Mesodermal cell (in vitro differentiated cells): ENCODE measurements around the gene RNF126.

Experiments
- H3K27ac ChIP-seq: 2 replicates; pipeline ENCODE4 v1.7.0; 2013; ENCODE audit warnings: mild to moderate bottlenecking, low read depth, low read length, moderate library complexity; ENCODE audit not compliant: severe bottlenecking
- H3K36me3 ChIP-seq: 2 replicates; pipeline ENCODE4 v1.7.1; 2013; ENCODE audit warnings: mild to moderate bottlenecking, low read length, moderate library complexity; ENCODE audit not compliant: control insufficient read depth, insufficient read depth
- H3K4me1 ChIP-seq: one replicate; pipeline ENCODE4 v1.7.1; 2013; ENCODE audit warnings: mild to moderate bottlenecking, low read length; ENCODE audit not compliant: insufficient read depth, control insufficient read depth, poor library complexity, severe bottlenecking
- H3K4me3 ChIP-seq: 2 replicates; pipeline ENCODE4 v1.7.0; 2013; ENCODE audit warnings: low read length, control low read depth, mild to moderate bottlenecking; ENCODE audit not compliant: insufficient read depth, poor library complexity, severe bottlenecking; ENCODE audit errors: extremely low read depth
- H3K9me3 ChIP-seq: 2 replicates; pipeline ENCODE4 v1.7.1; 2013; ENCODE audit warnings: mild to moderate bottlenecking, low read length, moderate library complexity; ENCODE audit not compliant: control insufficient read depth
- WGBS, 2 experiments: methylation state at CpG; one replicate each; pipeline ENCODE4 v1.1.5; 2013; ENCODE audit warnings: missing lambda C conversion rate in 2 of 2; ENCODE audit not compliant: insufficient coverage in 2 of 2; 5-methylcytosine and 5-hydroxymethylcytosine counted together

RNF126 gene

DNA sequence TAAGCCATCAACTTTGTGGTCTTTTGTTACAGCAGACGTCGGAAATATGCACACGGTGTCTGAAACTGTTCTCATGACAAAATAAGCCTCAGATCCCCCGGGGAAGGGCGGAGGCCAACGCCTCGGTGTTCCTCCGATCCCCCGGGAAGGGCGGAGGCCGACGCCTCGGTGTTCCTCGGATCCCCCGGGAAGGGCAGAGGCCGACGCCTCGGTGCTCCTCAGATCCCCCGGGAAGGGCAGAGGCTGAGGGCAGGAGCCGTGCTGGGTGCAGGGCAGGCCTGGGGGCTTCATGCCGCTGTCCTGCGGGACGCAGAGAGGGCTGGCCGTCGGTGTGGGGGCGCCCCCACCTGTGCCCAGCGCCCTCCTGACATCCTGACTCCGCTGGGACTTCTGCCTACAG lies 18.7 kb downstream of the RNF126 start:
- Histone ChIP-seq H3K9me3 (no peaks in the 10 kb centered on the region), H3K36me3 (peaks cover 43% of the 10 kb centered on the region), H3K4me1 (no peaks in the 10 kb centered on the region), H3K4me3 (no peak overlapping the region), H3K27ac (no peak overlapping the region)
- 89 to 90% methylated on average over 21 to 27 of the region's 28 CpGs for WGBS, 2 experiments

DNA sequence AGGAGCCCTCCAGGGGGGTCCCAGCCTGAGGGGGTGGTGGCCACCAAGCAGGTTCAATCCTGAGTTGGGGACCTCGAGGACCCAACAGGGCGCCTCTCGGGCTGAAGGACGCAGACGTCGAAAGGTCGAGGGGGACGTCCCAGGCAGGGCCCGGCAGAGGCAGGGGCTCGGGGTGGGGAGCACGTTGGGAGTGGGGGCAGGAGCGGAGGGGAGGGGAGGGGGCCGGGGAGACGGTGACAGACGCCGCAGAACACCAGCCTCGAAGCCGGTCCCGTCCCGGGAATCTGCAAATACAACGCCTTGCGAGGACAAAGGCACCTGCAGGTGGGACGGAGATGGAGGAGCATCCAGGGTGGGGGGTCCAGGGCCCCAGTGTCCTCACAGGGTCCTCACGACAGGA lies 19.3 kb downstream of the RNF126 start:
- Histone ChIP-seq H3K4me3 (no peak overlapping the region), H3K4me1 (no peaks in the 10 kb centered on the region), H3K27ac (no peak overlapping the region), H3K9me3 (no peaks in the 10 kb centered on the region), H3K36me3 (peaks cover 36% of the 10 kb centered on the region)
- WGBS, 2 experiments = 94% methylated on average over 22 to 24 of the region's 24 CpGs

DNA sequence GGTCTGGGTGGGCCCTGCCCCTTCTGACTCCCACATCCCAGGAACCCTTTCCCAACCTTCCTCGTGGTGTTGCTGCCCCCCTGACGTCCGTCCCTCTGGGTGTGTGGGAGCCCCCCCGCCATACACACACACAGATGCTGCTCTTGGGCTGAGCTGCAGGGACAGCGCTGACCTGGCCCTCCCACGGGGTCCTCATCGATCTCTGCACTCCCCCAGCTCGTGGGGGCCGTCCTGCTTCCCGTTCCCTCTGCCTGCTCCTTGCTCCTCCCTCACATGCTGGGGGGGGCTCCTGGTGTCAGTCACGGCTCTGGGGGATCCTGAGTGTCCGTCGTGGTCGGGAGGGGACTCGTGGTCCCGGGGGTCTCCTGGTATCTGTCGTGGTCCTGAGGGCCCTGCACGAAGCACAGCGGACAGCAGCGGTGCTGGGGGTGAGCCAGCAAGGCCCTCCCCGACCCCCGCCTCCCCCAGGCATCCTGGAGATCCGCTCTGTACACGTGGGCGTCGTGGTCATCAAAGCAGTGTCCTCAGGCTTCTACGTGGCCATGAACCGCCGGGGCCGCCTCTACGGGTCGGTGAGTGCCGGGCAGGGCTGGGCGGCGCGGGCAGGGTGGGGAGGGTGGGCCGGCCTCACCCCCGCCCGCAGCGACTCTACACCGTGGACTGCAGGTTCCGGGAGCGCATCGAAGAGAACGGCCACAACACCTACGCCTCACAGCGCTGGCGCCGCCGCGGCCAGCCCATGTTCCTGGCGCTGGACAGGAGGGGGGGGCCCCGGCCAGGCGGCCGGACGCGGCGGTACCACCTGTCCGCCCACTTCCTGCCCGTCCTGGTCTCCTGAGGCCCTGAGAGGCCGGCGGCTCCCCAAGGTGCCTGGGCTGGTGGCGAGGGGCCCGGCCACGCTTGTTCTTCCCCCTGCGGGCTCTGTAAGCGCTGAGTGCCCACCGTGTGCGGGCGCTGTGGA lies 20.0 kb downstream of the RNF126 start:
- no peak overlapping the region for H3K27ac ChIP-seq
- WGBS, 2 experiments = 93 to 94% methylated on average over 51 to 60 of the region's 70 CpGs
- no peak overlapping the region for H3K4me3 ChIP-seq
- no peaks in the 10 kb centered on the region for H3K4me1 ChIP-seq
- H3K36me3 ChIP-seq = peaks cover 31% of the 10 kb centered on the region
- no peaks in the 10 kb centered on the region for H3K9me3 ChIP-seq

DNA sequence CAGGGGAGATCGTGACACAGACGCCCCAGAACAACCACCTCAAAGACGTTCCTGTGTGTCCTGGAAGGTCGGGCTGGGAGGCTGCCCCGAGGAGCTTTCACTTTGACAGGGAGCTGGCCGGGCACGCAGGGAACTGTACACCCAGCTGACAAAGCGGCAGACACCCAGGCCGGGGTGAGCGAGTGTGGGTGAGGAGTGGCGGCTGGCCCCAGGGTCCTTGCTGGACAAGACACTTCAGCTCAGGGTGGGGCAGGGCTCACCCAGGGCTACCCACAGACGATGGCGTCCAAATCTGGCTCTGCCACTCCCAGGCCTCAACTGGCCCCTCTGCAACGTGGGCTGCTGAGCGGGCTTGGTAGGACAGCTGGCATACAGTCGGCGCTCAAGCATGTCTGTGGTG lies 21.3 kb downstream of the RNF126 start:
- WGBS, 2 experiments = 94 to 95% methylated on average over 15 to 17 of the region's 17 CpGs
- Histone ChIP-seq H3K27ac (no peak overlapping the region), H3K36me3 (peaks cover 18% of the 10 kb centered on the region), H3K4me1 (no peaks in the 10 kb centered on the region), H3K4me3 (no peak overlapping the region), H3K9me3 (no peaks in the 10 kb centered on the region)

DNA sequence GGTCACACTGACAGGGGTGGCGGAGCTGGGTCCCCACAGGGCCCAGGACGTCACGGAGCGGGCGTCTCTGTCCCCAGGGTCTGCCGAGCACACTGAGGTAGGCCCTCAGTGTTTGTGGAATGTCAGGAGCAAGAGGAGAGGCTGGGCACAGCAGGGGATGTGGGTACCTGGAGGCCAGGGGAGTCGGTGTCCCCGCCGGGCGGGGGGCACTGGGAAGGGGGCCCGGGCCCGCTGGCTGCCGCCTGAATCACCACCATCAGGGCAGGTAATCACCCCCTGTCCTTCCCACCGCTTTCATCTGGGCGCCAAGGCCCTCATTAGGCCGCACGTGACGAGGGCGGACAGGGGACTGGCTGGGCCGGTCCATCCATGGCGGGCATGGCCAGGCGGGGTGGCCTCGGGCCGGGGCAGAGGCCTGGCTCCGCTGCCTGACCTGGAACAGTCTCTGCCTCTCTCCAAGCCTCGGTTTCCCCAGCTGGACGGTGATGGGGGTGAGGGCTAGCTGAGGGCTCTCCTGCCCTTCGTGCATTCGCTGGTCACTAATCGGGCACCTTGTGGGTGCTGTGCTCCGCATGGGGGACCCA lies 22.3 kb downstream of the RNF126 start:
- Histone ChIP-seq H3K4me1 (no peaks in the 10 kb centered on the region), H3K36me3 (peaks cover 8% of the 10 kb centered on the region), H3K4me3 (no peak overlapping the region), H3K9me3 (no peaks in the 10 kb centered on the region), H3K27ac (no peak overlapping the region)
- WGBS, 2 experiments = 94 to 95% methylated on average over 24 to 27 of the region's 31 CpGs

DNA sequence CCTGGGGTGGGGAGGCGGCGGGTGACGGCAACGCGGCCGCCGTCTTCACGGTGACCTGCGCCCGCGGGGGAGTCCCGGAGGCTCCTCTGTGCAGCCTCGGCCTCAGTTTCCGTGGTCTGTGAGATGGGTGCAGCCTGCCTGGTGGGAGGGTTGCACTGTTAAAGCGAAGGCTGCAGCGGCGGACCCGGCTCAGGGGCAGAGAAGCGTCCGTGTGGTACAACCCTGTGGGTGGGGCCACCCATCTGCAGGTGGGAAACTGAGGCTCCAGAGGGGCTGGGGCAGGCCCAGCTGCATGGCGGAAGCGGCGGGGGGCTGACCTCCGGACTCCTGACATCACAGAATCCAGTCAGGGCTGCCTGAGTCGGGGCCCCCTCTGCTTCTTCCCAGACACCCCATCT lies 22.9 kb downstream of the RNF126 start:
- Histone ChIP-seq H3K4me1 (no peaks in the 10 kb centered on the region), H3K27ac (no peak overlapping the region), H3K4me3 (peak overlapping the region; percentile 24), H3K36me3 (peaks cover 5% of the 10 kb centered on the region), H3K9me3 (no peaks in the 10 kb centered on the region)
- 54 to 57% methylated on average over 22 to 23 of the region's 25 CpGs for WGBS, 2 experiments

DNA sequence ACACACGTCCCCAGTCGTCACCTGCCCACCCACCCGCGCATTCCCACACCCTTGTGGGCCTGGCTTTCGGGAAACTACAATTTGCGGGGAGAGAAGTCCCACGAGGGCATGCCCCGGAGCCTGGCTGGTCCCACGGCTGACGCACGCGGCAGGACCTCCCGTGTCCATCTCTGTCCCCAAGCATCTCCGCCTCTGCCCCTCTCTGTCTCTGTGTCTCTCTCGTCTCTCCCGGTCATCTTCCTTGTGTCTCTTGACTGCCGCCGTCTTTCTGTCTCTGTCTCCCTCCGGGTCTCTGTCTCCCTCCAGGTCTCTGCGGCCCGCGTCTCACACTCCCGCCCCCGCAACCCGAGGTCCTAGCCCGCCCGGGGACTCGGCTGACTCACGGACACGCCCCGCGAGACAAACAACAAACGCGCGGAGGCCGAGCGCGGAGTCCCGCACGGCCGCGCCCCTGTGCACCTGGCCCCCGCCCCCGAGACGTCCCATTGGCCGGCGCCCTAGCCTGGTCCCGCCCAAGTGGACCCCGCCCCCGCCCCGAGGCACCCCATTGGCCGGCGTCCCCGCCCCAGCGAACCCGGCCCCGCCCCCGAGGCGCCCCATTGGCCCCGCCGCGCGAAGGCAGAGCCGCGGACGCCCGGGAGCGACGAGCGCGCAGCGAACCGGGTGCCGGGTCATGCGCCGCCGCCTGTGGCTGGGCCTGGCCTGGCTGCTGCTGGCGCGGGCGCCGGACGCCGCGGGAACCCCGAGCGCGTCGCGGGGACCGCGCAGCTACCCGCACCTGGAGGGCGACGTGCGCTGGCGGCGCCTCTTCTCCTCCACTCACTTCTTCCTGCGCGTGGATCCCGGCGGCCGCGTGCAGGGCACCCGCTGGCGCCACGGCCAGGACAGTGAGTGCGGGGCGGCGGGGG lies 23.5 kb downstream of the RNF126 start, which contains the start of gene FGF22:
FGF22 (plus strand) TSS at position 627 of the 908 bp plus-strand sequence; CDS start at position 674, 47 bp downstream.
- 8 to 9% methylated on average over 67 to 82 of the region's 109 CpGs for WGBS, 2 experiments
- no peaks in the 10 kb centered on the region for H3K4me1 ChIP-seq
- H3K4me3 ChIP-seq = peak within 1 kb of the TSS; percentile 37
- peaks cover 5% of the 10 kb centered on the region for H3K36me3 ChIP-seq
- H3K27ac ChIP-seq = no peak within 1 kb of the TSS
- H3K9me3 ChIP-seq = no peaks in the 10 kb centered on the region

DNA sequence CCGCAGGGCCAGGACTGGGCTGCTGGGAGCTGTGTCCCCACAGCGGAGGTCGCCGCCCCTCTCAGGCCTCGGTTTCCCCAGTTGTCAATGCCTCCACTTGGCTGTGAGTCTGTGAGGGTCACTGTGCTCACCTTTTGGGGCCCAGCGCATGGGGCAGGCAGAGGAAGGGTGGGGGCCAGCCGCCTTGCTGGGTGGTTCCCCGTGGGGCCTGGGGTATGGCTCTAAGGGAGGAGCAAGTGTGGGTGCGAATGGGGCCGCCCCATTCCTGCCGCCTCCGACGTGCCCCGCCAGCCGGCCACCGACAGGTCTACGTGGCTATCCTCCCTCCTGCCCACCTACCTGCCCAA lies 24.1 kb downstream of the RNF126 start:
- 72 to 76% methylated on average over 13 to 15 of the region's 17 CpGs for WGBS, 2 experiments
- H3K4me3 ChIP-seq = peak overlapping the region; percentile 37

DNA sequence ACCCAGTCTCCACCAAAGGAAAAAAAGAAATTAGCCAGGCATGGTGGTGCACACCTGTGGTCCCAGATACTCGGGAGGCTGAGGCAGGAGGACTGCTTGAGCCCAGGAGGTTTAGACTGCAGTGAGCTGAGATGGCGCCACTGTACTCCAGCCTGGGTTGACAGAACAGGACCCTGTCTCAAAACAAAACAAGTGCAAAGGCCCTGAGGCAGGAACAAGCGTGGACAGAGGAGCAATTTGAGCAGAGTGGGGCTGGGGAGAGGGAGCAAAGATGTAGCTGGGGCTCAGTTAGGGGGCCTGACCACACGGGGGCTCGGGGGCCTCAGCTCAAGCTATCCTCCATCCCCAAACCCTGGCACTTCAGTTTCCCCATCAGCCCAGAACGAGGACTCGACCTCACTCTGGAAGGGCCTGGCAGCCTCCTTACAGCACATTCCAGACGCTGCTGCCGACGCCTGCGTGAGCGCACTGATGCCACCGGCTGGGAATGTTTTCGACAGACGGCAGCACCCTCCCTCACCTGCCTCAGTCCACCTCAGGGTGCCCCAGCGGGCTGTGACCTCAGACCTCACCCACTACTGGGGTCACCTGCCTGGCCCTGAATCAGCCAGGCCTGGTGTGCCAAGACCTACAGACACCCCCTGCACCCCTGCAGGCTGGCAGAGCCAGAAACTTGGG lies 27.9 kb downstream of the RNF126 start:
- peaks cover 13% of the 10 kb centered on the region for H3K36me3 ChIP-seq
- no peak overlapping the region for H3K27ac ChIP-seq
- 89 to 92% methylated on average over 13 to 16 of the region's 16 CpGs for WGBS, 2 experiments
- no peaks in the 10 kb centered on the region for H3K9me3 ChIP-seq
- H3K4me1 ChIP-seq = peaks cover 7% of the 10 kb centered on the region
- H3K4me3 ChIP-seq = no peak overlapping the region

More for the DNA sequence above, 24.1 kb downstream of the RNF126 start:
- H3K27ac ChIP-seq = no peak overlapping the region
- H3K4me1 ChIP-seq = peaks cover 3% of the 10 kb centered on the region
- H3K36me3 ChIP-seq = no peaks in the 10 kb centered on the region
- no peaks in the 10 kb centered on the region for H3K9me3 ChIP-seq
